Endothelial cell of umbilical vein (primary cell): Measurements from ENCODE around the gene ANKUB1. TPM values are rescaled to one million over a fixed set of nuclear protein-coding genes. Genes with fewer than 3 reads are reported as not detected.

Experiments
- BruUV-seq: library from RNA; stranded (reverse); fragments of 400-500 nt; replicated peaks from 2 replicates; lab custom pipeline; 2021; lab: Mats Ljungman, UMichigan
- CTCF ChIA-PET: fragments of 300-600, 350-600 bp; sonication (Branson Sonifier 250); formaldehyde crosslinking; loops from one replicate; lab custom pipeline; 2021; ENCODE audit warnings: antibody characterized with exemption, inconsistent platforms; lab: Charles Lee
- POLR2A ChIA-PET: fragments of 300-600, 350-600 bp; sonication (Branson Sonifier 250); formaldehyde crosslinking; loops from one replicate; lab custom pipeline; 2021; ENCODE audit warnings: antibody characterized with exemption, inconsistent platforms; lab: Charles Lee
- DNase-seq: peaks from one replicate; pipeline ENCODE4 v3.0.0-alpha.2; 2011; ENCODE audit warnings: low read depth, low spot score
- FAIRE-seq: peaks from 2 replicates; lab custom pipeline; 2011; peaks lifted over from hg19 to GRCh38; lab: Jason Lieb, UNC
- H2AFZ ChIP-seq: 2 replicates; pipeline ENCODE4 v1.6.0; 2012; ENCODE audit warnings: low read depth, low read length, control low read depth, inconsistent platforms
- H3K27ac ChIP-seq: 2 replicates; pipeline ENCODE4 v1.5.1; 2011; ENCODE audit warnings: low read depth, mild to moderate bottlenecking, control low read depth, low read length, moderate library complexity; ENCODE audit not compliant: insufficient read depth
- H3K27me3 ChIP-seq, 2 experiments: 2 replicates each; pipeline versions ENCODE4 v1.6.0 to v1.6.1; 2011; ENCODE audit warnings: low read length in 2 of 2, mixed read lengths in 1 of 2; ENCODE audit not compliant: control insufficient read depth in 2 of 2, insufficient read depth in 2 of 2
- H3K36me3 ChIP-seq, 2 experiments: 2 replicates in 1 of 2; 3 replicates in 1 of 2; pipeline ENCODE4 v1.5.1; 2011; ENCODE audit warnings: low read length in 2 of 2, mild to moderate bottlenecking in 1 of 2, moderate library complexity in 1 of 2; ENCODE audit not compliant: control insufficient read depth in 2 of 2, insufficient read depth in 2 of 2; ENCODE audit errors: extremely low read depth in 1 of 2
- H3K4me1 ChIP-seq: 3 replicates; pipeline ENCODE4 v1.5.1; 2011; ENCODE audit warnings: mild to moderate bottlenecking, low read length; ENCODE audit not compliant: control insufficient read depth, insufficient read depth; ENCODE audit errors: extremely low read depth
- H3K4me2 ChIP-seq: 2 replicates; pipeline ENCODE4 v1.6.1; 2011; ENCODE audit warnings: low read length, control low read depth, mixed read lengths; ENCODE audit not compliant: insufficient read depth
- H3K4me3 ChIP-seq, 3 experiments: fragments of 200-600 bp in 1 of 3; sonication (generic), shearing (Covaris generic) in 1 of 3; replicated peaks in 1 of 3; 2 replicates each; pipeline ENCODE4 v1.5.1; 2011 to 2016; ENCODE audit warnings: control low read depth in 3 of 3, low read length in 3 of 3, mild to moderate bottlenecking in 2 of 3, inconsistent platforms in 1 of 3, low read depth in 1 of 3, moderate library complexity in 1 of 3; ENCODE audit not compliant: insufficient read depth in 1 of 3
- H3K79me2 ChIP-seq: 2 replicates; pipeline ENCODE4 v1.6.0; 2012; ENCODE audit warnings: low read length, inconsistent platforms; ENCODE audit not compliant: control insufficient read depth, insufficient read depth
- H3K9ac ChIP-seq: replicated peaks from 2 replicates; pipeline ENCODE3; 2011; ENCODE audit warnings: low read length, control low read depth; ENCODE audit not compliant: insufficient read depth; ENCODE audit errors: extremely low read depth
- H3K9me1 ChIP-seq: replicated peaks from 3 replicates; pipeline ENCODE4 v1.6.0; 2011; ENCODE audit warnings: mild to moderate bottlenecking, low read length; ENCODE audit not compliant: control insufficient read depth, insufficient read depth; ENCODE audit errors: extremely low read depth
- H3K9me3 ChIP-seq: replicated peaks from 2 replicates; pipeline ENCODE4 v1.5.1; 2012; ENCODE audit warnings: low read length, inconsistent platforms; ENCODE audit not compliant: control insufficient read depth, insufficient read depth
- H4K20me1 ChIP-seq: replicated peaks from 2 replicates; pipeline ENCODE3; 2011; ENCODE audit warnings: mild to moderate bottlenecking, low read length; ENCODE audit not compliant: control insufficient read depth, insufficient read depth; ENCODE audit errors: extremely low read depth
- CTCF ChIP-seq, 2 donors: IDR thresholded peaks; 1 replicate in 1 of 2; 2 replicates in 1 of 2; pipeline ENCODE4 v1.5.1; 2011; ENCODE audit warnings: low read length in 2 of 2, mild to moderate bottlenecking in 2 of 2, moderate library complexity in 2 of 2, control low read depth in 1 of 2, inconsistent platforms in 1 of 2, low read depth in 1 of 2; ENCODE audit not compliant: insufficient read depth in 1 of 2; ENCODE audit errors: extremely low read depth in 1 of 2
- EZH2 ChIP-seq: IDR thresholded peaks from 2 replicates; pipeline ENCODE4 v1.6.1; 2012; ENCODE audit warnings: borderline replicate concordance, low read depth, mild to moderate bottlenecking, moderate library complexity, low read length, inconsistent platforms; ENCODE audit not compliant: severe bottlenecking
- FOS ChIP-seq: IDR thresholded peaks from 2 replicates; pipeline ENCODE4 v1.6.1; 2011; ENCODE audit warnings: mild to moderate bottlenecking, low read length, moderate library complexity, borderline replicate concordance; ENCODE audit not compliant: insufficient read depth
- GATA2 ChIP-seq: IDR thresholded peaks from 2 replicates; pipeline ENCODE4 v1.7.0; 2011; ENCODE audit warnings: low read depth, mild to moderate bottlenecking, moderate library complexity, mixed read lengths, low read length; ENCODE audit not compliant: insufficient read length, insufficient read depth
- JUN ChIP-seq: IDR thresholded peaks from 2 replicates; pipeline ENCODE4 v1.6.1; 2011; ENCODE audit warnings: borderline replicate concordance, low read depth; ENCODE audit not compliant: insufficient read length, insufficient read depth
- MAX ChIP-seq: IDR thresholded peaks from 2 replicates; pipeline ENCODE4 v1.6.1; 2011; ENCODE audit not compliant: insufficient read depth, insufficient read length
- MYC ChIP-seq: IDR thresholded peaks from one replicate; pipeline ENCODE4 v1.6.1; 2011; ENCODE audit warnings: mild to moderate bottlenecking, low read depth, low read length
- POLR2A ChIP-seq: IDR thresholded peaks from 2 replicates; pipeline ENCODE4 v1.6.1; 2012; ENCODE audit warnings: low read depth, mild to moderate bottlenecking, control low read depth, low read length
- POLR2AphosphoS5 ChIP-seq: IDR thresholded peaks from 2 replicates; pipeline ENCODE4 v1.6.1; 2012; ENCODE audit warnings: low read depth, mild to moderate bottlenecking, control low read depth, low read length, moderate library complexity; ENCODE audit not compliant: insufficient read depth
- dilution Hi-C: fragments of 300-500 bp; cut with MboI; formaldehyde crosslinking; loops from one replicate; pipeline ENCODE4 v1.15.0; 2019; ENCODE audit warnings: low sequenced_read_pairs; ENCODE audit not compliant: extremely low pct_ligation_motif_present
- intact Hi-C: fragments of 100-400 bp; cut with micrococcal nuclease; formaldehyde crosslinking; loops from one replicate; pipeline ENCODE4 v1.10.0; 2022
- polyA plus RNA-seq, 4 experiments: library from polyadenylated mRNA; depleted of rRNA in 3 of 4; stranded (reverse) in 3 of 4; unstranded in 1 of 4; fragments of >200 nt; gene quantifications; 2 replicates each; pipeline versions ENCODE4 v1.2.1 to v1.2.3, GENCODE V29; 2011 to 2012; ENCODE audit warnings: missing spikeins in 1 of 4
- total RNA-seq: library from RNA; stranded (reverse); gene quantifications from 2 replicates; pipeline ENCODE4 v1.2.3, GENCODE V29; 2021

Gene ANKUB1
- total and polyA plus RNA-seq, 2 donors (not counting 3 experiments of a cell fraction or from before 2014, with no cell fraction given): not detected

GRCh38 chr3:149820183-149820582, 27.8 kb upstream of the ANKUB1 start:
- Histone ChIP-seq H3K9me1 (no peaks in the 10 kb centered on the region), H3K4me2 (no peak overlapping the region), H2AFZ (no peak overlapping the region), H3K27ac (no peak overlapping the region), H3K9ac (no peak overlapping the region), H3K9me3 (no peaks in the 10 kb centered on the region), H3K36me3 (no peaks in the 10 kb centered on the region), H4K20me1 (peaks cover 5% of the 10 kb centered on the region), H3K4me3 (no peak overlapping the region), H3K4me1 (peaks cover 5% of the 10 kb centered on the region), H3K27me3 (no peaks in the 10 kb centered on the region), H3K79me2 (peaks cover 44% of the 10 kb centered on the region)
- DNase-seq: no peak
- intact Hi-C loops: no loop called here
- FAIRE-seq: no peak
- TF ChIP-seq FOS (no peak), MYC (no peak), POLR2AphosphoS5 (no peak), GATA2 (no peak), MAX (no peak), POLR2A (no peak), CTCF (IDR thresholded peaks at IDR 0.05; ENCODE audit: extremely low read depth in 1 of 2, insufficient read depth in 1 of 2, low read depth in 1 of 2, low read length in 2 of 2) (no peak), JUN (no peak), EZH2 (no peak)
- dilution Hi-C loops: no loop called here
- ChIA-PET POLR2A (no interaction called here), CTCF (interaction anchor here (2.1 to 3.3 kb wide), 2 partner anchors 12 to 59 kb away, joined by 6 to 27 read pairs; no protein-coding TSS in a partner anchor)
- BruUV-seq: no TSS peak
